ENCODE results near the gene SPAG5.

SPAG5 gene

DNA sequence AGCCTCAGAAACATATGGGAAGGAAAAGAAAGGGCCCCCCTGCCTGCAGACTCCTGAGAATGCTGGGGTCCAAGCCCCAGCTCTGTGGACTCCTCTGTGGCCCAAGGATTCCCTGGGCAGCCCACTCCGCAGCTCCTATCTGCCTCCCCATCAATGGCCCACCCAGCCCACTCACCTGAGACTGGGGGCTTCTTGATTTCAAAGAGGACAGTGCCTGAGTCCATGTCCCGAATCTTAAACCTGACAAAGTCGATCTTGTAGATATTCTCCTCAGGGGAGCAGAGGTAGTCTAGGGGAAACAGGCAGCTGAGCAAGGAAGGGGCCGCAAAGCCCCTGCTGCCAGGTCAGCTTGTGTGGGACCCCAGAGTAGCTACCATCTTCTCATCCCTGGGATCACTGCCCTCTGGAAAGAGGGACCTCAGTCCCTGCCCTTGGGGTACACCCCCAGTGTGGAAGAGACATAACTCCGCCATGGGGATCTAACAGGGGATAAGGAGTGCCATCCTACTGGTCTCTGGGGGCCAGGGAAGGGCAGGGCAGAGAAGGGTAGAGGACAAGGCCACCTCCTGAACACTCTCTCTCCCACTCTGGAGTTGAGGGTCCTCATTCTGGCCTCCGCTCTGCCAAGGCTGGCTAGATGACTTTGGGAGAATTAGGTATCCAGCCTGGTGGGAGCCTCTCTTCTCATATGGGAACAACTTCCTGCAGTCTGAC is 50.3 kb downstream of the SPAG5 start:
- H3K36me3 ChIP-seq = peaks cover 12 to 30% (median 20%) of the 10 kb centered on the region in 11 experiments
- TF ChIP-seq Cebpa-rat (IDR thresholded peaks at IDR 0.05) = no peak

DNA sequence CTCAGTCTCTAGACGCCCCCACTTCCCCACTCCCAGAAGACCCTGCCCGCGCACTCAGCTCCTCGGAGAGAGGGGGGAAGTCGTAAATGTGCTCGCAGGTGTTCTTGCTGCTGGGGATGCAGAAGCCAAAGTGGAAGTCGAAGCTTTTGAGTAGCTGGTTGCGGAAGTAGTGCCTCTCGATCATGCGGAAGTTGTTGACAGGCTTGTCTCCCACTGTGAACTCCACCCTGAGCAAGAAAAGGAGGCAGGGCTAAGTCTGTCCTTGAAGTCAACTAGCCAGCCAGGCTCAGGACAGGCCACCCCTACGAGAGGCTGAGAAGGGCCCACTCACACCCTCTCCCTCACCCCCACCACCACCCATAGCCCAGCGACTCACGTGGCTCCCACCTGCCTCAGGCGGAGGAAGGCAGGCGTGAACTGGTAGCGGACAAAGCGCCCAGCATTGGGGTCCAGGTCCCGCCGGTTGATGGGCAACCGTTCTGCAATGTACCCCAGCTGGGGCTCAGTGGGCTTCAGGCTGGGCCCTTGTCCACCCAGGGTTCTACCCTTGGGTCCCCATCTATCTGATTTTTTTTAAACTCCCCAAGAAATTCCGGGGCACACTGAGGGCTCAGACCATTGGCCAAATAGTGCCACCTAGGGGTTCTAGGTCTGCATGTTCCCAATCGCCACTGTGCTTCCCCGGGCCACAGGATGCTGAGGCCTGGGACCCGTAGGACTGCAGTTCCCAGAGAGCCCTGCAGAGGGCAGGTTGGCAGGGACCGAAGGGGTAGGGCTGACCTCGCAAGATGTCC is 51.0 kb downstream of the SPAG5 start:
- H3K36me3 ChIP-seq = peaks cover 9 to 24% (median 15%) of the 10 kb centered on the region in 11 experiments; a peak in 16 of 22 replicates
- peak overlapping the region; percentile 82 to 99 (median 96) for H3K4me2 ChIP-seq
- no peaks in the 10 kb centered on the region for H3K9me3 ChIP-seq (replicated peaks in 1 of 11)
- no peaks in the 10 kb centered on the region for H3K27me3 ChIP-seq
- TF ChIP-seq Cebpa-rat (IDR thresholded peaks at IDR 0.05) = no peak
- peaks cover 64 to 76% (median 73%) of the 10 kb centered on the region in 10 experiments for H3K4me1 ChIP-seq
- peaks cover 12 to 40% (median 29%) of the 10 kb centered on the region in 11 experiments; a peak in 19 of 22 replicates for H4K20me1 ChIP-seq
- H3K9ac ChIP-seq = peak overlapping the region; percentile 23 to 61 (median 50); a peak in 15 of 22 replicates
- H3K27ac ChIP-seq = peak overlapping the region; percentile 64 to 83 (median 74); a peak in 21 of 22 replicates
- H3K4me3 ChIP-seq = peak overlapping the region in 3 of 10 experiments; percentile 8 to 17 (median 11); a peak in 2 of 20 replicates

More for the DNA sequence above, 50.3 kb downstream of the SPAG5 start:
- H3K27ac ChIP-seq = peak overlapping the region; percentile 64 to 83 (median 74); a peak in 20 of 22 replicates
- H3K9ac ChIP-seq = peak overlapping the region in 6 of 11 experiments; percentile 40 to 87 (median 64); a peak in 7 of 22 replicates
- peak overlapping the region; percentile 82 to 99 (median 96) for H3K4me2 ChIP-seq
- peak overlapping the region in 2 of 10 experiments; percentile 17 to 18; a peak in 1 of 20 replicates for H3K4me3 ChIP-seq
- H3K27me3 ChIP-seq = no peaks in the 10 kb centered on the region
- peaks cover 12 to 42% (median 29%) of the 10 kb centered on the region in 11 experiments; a peak in 19 of 22 replicates for H4K20me1 ChIP-seq
- no peaks in the 10 kb centered on the region for H3K9me3 ChIP-seq (replicated peaks in 1 of 11)
- H3K4me1 ChIP-seq = peaks cover 59 to 73% (median 69%) of the 10 kb centered on the region in 10 experiments

DNA sequence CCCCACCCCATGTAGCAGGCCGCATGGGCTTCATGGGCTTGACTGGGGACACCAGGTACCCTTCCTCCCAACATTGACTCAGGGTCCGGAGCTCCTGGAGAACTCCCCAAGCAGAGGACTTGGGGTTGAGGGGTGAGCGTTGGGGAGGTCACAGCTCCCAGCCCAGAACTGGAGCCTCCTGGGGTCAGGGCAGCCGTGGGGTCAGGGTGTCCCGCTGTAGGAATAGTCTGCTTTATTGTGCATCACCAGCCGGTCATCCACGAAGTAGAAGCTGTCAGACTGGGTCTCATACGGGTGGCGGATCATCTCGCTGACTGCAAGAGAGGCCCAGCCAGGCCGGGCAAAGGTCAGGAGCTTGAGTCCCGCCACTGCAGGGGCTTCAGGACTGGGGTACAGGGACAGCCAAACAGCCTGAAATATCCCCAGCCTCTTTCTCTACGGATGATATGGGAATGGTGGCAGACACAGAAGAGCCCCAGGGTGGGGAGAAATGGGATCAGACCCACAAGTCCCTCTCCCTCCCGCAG is 51.7 kb downstream of the SPAG5 start:
- no peak for TF ChIP-seq Cebpa-rat (IDR thresholded peaks at IDR 0.05)
- Histone ChIP-seq H3K9me3 (replicated peaks in 1 of 11) (no peaks in the 10 kb centered on the region), H3K4me3 (no peak overlapping the region), H3K36me3 (peaks cover 9 to 24% (median 15%) of the 10 kb centered on the region in 11 experiments; a peak in 16 of 22 replicates), H3K4me2 (peak overlapping the region; percentile 82 to 99 (median 96)), H3K27ac (peak overlapping the region in 10 of 11 experiments; percentile 11 to 83 (median 72); a peak in 16 of 22 replicates), H3K9ac (peak overlapping the region in 4 of 11 experiments; percentile 42 to 53 (median 51); a peak in 6 of 22 replicates), H4K20me1 (peaks cover 12 to 40% (median 29%) of the 10 kb centered on the region in 11 experiments; a peak in 19 of 22 replicates), H3K4me1 (peaks cover 64 to 73% (median 71%) of the 10 kb centered on the region in 10 experiments), H3K27me3 (no peaks in the 10 kb centered on the region)

DNA sequence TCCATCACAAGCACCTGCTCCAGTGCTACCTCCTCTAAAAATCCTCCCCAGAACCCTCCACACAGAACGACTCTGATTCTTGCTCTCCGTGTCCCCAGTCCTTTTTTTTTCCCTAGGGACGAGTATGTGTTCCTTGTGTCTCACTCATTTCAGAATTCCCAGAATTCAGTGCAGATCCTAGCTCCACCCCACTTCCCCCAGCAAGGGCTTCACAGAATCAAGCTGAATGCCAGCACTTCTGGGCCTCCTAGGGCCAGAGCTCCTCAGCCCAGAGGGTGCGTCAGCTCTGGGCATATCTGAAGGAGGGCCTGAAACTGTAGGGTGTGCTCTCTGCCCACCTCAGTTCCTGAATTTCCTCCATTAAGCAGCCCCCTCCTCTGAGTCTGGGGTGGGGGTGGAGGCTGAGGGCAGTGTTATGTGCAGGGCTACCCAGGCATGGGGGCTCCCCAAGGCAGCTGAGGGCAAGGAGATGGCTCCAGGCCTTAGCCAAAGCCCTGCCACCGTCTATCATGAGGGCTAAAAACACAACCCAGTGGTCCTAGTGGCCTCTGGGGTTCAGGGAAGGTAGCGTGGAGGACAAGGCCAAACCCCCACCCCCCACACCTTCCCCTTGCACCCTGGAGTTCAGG is 52.9 kb downstream of the SPAG5 start:
- H3K9me3 ChIP-seq (replicated peaks in 1 of 11) = no peaks in the 10 kb centered on the region
- no peak overlapping the region for H3K9ac ChIP-seq
- H3K36me3 ChIP-seq = peaks cover 9 to 24% (median 15%) of the 10 kb centered on the region in 11 experiments; a peak in 16 of 22 replicates
- no peak overlapping the region for H3K4me2 ChIP-seq
- H3K4me1 ChIP-seq = peaks cover 55 to 67% (median 61%) of the 10 kb centered on the region in 10 experiments
- H4K20me1 ChIP-seq = peaks cover 5 to 30% (median 19%) of the 10 kb centered on the region in 11 experiments; a peak in 19 of 22 replicates
- no peak for TF ChIP-seq Cebpa-rat (IDR thresholded peaks at IDR 0.05)
- H3K4me3 ChIP-seq = no peak overlapping the region
- H3K27ac ChIP-seq = peak overlapping the region in 1 of 11 experiments; percentile 76; a peak in 1 of 22 replicates
- H3K27me3 ChIP-seq = no peaks in the 10 kb centered on the region

DNA sequence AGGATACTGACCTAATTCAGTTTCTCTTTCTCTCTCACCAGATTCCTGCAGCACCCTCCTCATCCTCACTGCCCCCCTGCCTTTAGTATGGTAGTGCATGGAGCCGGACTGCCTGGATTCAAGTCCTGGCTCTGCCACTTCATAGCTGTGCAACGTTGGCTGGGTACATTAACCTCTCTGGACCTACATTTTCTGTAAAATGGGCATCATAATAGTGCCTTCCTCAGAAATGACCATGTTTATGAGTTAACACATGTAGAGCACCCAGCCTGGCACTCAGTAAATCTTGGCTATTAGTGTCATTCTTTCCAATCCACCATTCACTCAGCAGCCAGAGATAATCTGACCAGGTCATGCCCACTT is 53.7 kb downstream of the SPAG5 start:
- peaks cover 47 to 59% (median 53%) of the 10 kb centered on the region in 10 experiments for H3K4me1 ChIP-seq
- peaks cover 9 to 24% (median 15%) of the 10 kb centered on the region in 11 experiments; a peak in 16 of 22 replicates for H3K36me3 ChIP-seq
- no peak for TF ChIP-seq Cebpa-rat (IDR thresholded peaks at IDR 0.05)
- H3K9ac ChIP-seq = no peak overlapping the region
- H3K9me3 ChIP-seq (replicated peaks in 1 of 11) = no peaks in the 10 kb centered on the region
- no peaks in the 10 kb centered on the region for H3K27me3 ChIP-seq
- H4K20me1 ChIP-seq = peaks cover 0 to 22% (median 11%) of the 10 kb centered on the region in 11 experiments; a peak in 14 of 22 replicates
- H3K4me2 ChIP-seq = no peak overlapping the region
- no peak overlapping the region for H3K27ac ChIP-seq
- H3K4me3 ChIP-seq = no peak overlapping the region

DNA sequence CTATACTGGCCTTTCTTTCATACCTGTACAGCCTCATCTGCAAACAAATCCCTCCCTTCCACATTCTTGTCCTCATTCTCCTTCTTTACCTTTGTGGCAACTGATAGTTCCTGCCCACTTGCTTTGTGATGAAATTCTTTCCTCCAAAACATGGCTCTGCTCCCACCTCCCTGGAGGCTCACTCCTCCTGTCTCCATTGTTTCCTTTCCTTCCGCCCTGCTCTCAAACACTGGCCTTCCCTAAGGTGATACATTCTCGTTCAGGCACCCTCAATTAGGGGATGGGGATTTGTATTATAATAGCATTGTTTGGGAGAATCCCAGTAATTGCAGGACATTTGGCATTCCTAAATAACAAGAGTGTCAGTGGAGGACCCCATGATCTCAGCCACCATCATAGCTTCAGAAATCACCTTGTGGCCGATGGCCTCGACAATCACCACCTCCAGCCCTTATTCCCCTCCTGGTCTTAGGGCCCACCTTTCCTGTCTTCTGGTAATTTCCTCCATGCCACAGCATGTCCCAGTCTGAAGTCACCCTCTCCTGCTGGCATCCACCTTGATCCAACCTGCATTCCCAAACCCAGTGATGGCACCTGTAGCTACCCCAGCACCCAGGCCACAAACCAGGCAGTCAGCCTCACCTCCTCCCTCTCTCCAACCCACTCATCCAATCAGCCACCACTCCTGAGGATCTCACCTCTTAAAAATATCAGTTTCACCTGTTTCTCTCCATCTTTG is 54.3 kb downstream of the SPAG5 start:
- Histone ChIP-seq H3K4me2 (peak overlapping the region in 10 of 11 experiments; percentile 11 to 67 (median 52); a peak in 15 of 22 replicates), H3K4me3 (no peak overlapping the region), H3K9me3 (replicated peaks in 1 of 11) (no peaks in the 10 kb centered on the region), H3K4me1 (peaks cover 42 to 53% (median 48%) of the 10 kb centered on the region in 10 experiments), H3K27ac (no peak overlapping the region), H3K27me3 (no peaks in the 10 kb centered on the region), H4K20me1 (peaks cover 0 to 17% (median 6%) of the 10 kb centered on the region in 11 experiments; a peak in 11 of 22 replicates), H3K36me3 (peaks cover 9 to 24% (median 15%) of the 10 kb centered on the region in 11 experiments; a peak in 16 of 22 replicates), H3K9ac (no peak overlapping the region)
- no peak for TF ChIP-seq Cebpa-rat (IDR thresholded peaks at IDR 0.05)

- H3K9me3 ChIP-seq (replicated peaks in 1 of 11) = no peaks in the 10 kb centered on the region
- peaks cover 12 to 24% (median 20%) of the 10 kb centered on the region in 10 experiments for H3K4me1 ChIP-seq
- H3K9ac ChIP-seq = no peak overlapping the region
- TF ChIP-seq Cebpa-rat (IDR thresholded peaks at IDR 0.05) = no peak
- H3K27ac ChIP-seq = no peak overlapping the region
- H4K20me1 ChIP-seq = no peaks in the 10 kb centered on the region
- H3K4me3 ChIP-seq = no peak overlapping the region
- H3K36me3 ChIP-seq = peaks cover 0 to 13% (median 6%) of the 10 kb centered on the region in 11 experiments; a peak in 14 of 22 replicates
- no peaks in the 10 kb centered on the region for H3K27me3 ChIP-seq
- H3K4me2 ChIP-seq = no peak overlapping the region
Observed at GRCh38 chr17:28541439-28541838, 57.4 kb downstream of the SPAG5 start.

All from BLaER1 treated with 17β-estradiol and CSF1 and Interleukin-3, amounts not matched to agents 10 nM and 100 nM (cell line).